Measurements from ENCODE around the gene MAP2K2.

DNA sequence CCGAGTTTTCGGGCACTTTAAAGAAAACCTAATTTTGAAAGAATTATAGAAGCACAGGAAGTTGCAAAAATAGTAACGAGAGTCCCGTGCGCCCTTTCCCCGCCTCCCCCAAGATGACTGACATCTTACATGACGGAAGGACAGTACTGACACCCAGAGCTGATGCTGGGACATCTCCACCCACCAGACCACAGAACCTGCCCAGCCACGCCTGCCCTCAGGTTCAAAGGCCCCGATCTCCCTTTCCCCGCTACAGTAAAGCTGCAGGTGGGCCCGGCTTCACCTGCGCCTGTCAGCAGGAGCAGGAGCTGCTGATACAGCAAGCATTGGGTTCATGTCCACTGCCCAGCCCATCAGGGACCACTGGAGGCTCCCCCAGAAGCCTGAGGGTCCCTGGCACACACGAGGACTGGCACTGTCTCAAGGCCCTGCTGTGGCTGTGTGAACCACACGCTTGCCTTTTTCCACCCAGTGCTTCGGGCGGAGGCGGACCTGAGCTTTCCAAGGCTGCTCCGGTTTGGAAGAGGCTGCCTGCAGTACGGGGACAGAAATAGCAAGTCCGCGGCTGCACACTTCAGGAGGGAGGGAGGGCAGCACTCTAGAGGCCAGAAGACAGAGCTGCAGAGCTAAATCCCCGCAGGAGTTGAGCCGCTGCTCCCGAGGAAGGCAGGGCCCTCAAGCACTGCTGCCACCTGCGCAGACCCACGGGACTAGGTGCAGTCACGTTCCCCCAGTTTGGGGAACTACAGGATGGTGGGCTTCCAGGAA, 8.7 kb downstream of the MAP2K2 start:
- TF ChIP-seq ZFP3 (CRISPR knock-in tag; IDR thresholded peaks at IDR 0.05) (no peak), ZFP30 (CRISPR knock-in tag; IDR thresholded peaks at IDR 0.05) (no peak), SNAI2 (CRISPR knock-in tag; IDR thresholded peaks at IDR 0.05) (no peak), RARB (CRISPR knock-in tag; IDR thresholded peaks at IDR 0.05) (no peak), ARNTL (CRISPR knock-in tag; IDR thresholded peaks at IDR 0.05; ENCODE audit: borderline replicate concordance, low read depth) (no peak), CSDC2 (CRISPR knock-in tag; IDR thresholded peaks at IDR 0.05) (no peak), ZNF565 (CRISPR knock-in tag; conservative IDR thresholded peaks at IDR 0.05; ENCODE audit: low read depth) (no peak)
- TF ChIP-seq, protein P1, sequence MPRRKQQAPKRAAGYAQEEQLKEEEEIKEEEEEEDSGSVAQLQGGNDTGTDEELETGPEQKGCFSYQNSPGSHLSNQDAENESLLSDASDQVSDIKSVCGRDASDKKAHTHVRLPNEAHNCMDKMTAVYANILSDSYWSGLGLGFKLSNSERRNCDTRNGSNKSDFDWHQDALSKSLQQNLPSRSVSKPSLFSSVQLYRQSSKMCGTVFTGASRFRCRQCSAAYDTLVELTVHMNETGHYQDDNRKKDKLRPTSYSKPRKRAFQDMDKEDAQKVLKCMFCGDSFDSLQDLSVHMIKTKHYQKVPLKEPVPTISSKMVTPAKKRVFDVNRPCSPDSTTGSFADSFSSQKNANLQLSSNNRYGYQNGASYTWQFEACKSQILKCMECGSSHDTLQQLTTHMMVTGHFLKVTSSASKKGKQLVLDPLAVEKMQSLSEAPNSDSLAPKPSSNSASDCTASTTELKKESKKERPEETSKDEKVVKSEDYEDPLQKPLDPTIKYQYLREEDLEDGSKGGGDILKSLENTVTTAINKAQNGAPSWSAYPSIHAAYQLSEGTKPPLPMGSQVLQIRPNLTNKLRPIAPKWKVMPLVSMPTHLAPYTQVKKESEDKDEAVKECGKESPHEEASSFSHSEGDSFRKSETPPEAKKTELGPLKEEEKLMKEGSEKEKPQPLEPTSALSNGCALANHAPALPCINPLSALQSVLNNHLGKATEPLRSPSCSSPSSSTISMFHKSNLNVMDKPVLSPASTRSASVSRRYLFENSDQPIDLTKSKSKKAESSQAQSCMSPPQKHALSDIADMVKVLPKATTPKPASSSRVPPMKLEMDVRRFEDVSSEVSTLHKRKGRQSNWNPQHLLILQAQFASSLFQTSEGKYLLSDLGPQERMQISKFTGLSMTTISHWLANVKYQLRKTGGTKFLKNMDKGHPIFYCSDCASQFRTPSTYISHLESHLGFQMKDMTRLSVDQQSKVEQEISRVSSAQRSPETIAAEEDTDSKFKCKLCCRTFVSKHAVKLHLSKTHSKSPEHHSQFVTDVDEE (CRISPR knock-in tag; IDR thresholded peaks at IDR 0.05) = no peak
- TF ChIP-seq, protein P2, sequence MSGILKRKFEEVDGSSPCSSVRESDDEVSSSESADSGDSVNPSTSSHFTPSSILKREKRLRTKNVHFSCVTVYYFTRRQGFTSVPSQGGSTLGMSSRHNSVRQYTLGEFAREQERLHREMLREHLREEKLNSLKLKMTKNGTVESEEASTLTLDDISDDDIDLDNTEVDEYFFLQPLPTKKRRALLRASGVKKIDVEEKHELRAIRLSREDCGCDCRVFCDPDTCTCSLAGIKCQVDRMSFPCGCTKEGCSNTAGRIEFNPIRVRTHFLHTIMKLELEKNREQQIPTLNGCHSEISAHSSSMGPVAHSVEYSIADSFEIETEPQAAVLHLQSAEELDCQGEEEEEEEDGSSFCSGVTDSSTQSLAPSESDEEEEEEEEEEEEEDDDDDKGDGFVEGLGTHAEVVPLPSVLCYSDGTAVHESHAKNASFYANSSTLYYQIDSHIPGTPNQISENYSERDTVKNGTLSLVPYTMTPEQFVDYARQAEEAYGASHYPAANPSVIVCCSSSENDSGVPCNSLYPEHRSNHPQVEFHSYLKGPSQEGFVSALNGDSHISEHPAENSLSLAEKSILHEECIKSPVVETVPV (CRISPR knock-in tag; IDR thresholded peaks at IDR 0.05) = no peak
- TF ChIP-seq, protein P3, sequence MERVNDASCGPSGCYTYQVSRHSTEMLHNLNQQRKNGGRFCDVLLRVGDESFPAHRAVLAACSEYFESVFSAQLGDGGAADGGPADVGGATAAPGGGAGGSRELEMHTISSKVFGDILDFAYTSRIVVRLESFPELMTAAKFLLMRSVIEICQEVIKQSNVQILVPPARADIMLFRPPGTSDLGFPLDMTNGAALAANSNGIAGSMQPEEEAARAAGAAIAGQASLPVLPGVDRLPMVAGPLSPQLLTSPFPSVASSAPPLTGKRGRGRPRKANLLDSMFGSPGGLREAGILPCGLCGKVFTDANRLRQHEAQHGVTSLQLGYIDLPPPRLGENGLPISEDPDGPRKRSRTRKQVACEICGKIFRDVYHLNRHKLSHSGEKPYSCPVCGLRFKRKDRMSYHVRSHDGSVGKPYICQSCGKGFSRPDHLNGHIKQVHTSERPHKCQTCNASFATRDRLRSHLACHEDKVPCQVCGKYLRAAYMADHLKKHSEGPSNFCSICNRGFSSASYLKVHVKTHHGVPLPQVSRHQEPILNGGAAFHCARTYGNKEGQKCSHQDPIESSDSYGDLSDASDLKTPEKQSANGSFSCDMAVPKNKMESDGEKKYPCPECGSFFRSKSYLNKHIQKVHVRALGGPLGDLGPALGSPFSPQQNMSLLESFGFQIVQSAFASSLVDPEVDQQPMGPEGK (CRISPR knock-in tag; IDR thresholded peaks at IDR 0.05; ENCODE audit: borderline replicate concordance) = no peak
- TF ChIP-seq, protein P4, sequence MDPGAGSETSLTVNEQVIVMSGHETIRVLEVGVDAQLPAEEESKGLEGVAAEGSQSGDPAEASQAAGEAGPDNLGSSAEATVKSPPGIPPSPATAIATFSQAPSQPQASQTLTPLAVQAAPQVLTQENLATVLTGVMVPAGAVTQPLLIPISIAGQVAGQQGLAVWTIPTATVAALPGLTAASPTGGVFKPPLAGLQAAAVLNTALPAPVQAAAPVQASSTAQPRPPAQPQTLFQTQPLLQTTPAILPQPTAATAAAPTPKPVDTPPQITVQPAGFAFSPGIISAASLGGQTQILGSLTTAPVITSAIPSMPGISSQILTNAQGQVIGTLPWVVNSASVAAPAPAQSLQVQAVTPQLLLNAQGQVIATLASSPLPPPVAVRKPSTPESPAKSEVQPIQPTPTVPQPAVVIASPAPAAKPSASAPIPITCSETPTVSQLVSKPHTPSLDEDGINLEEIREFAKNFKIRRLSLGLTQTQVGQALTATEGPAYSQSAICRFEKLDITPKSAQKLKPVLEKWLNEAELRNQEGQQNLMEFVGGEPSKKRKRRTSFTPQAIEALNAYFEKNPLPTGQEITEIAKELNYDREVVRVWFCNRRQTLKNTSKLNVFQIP (CRISPR knock-in tag; IDR thresholded peaks at IDR 0.05; ENCODE audit: borderline replicate concordance, low read depth) = no peak
